ENCODE results near the gene FDXR.
"Not testable (repeated sequence)": the region's sequence is repeated elsewhere in the genome, so short reads cannot be mapped to it uniquely, and the experiment has no call there.

FDXR gene

GRCh38 chr17:74871356-74872076 lies 1.3 kb downstream of the FDXR start:
- intact Hi-C loops (cut with micrococcal nuclease), result loop anchor here (2.0 kb wide), 1 partner anchor 125 kb away; no protein-coding TSS in a partner anchor
- Mint-ChIP-seq H3K36me3 (ENCODE audit: low read depth) (no peaks in the 10 kb centered on the region), H3K27me3 (peaks cover 22% of the 10 kb centered on the region), H3K4me3 (peak overlapping the region; percentile 1), H3K9me3 (no peaks in the 10 kb centered on the region), H3K4me1 (ENCODE audit: low read depth) (peaks cover 26% of the 10 kb centered on the region), H3K27ac (peak overlapping the region; percentile 88)

GRCh38 chr17:74870512-74870911 lies 2.3 kb downstream of the FDXR start:
- Mint-ChIP-seq H3K4me3 (no peak overlapping the region), H3K36me3 (ENCODE audit: low read depth) (no peaks in the 10 kb centered on the region), H3K9me3 (no peaks in the 10 kb centered on the region), H3K27ac (no peak overlapping the region), H3K4me1 (ENCODE audit: low read depth) (peaks cover 26% of the 10 kb centered on the region), H3K27me3 (peaks cover 22% of the 10 kb centered on the region)
- intact Hi-C loops (cut with micrococcal nuclease), result no loop called here

- H3K9me3 Mint-ChIP-seq; H3K4me3 Mint-ChIP-seq; H3K36me3 Mint-ChIP-seq (ENCODE audit: low read depth); H3K27ac Mint-ChIP-seq; intact Hi-C loops (cut with micrococcal nuclease): not testable (repeated sequence)
- H3K4me1 Mint-ChIP-seq (ENCODE audit: low read depth), result peaks cover 28% of the 10 kb centered on the region
- peaks cover 22% of the 10 kb centered on the region for H3K27me3 Mint-ChIP-seq
Observed at GRCh38 chr17:74870028-74870427, 2.8 kb downstream of the FDXR start.

- Mint-ChIP-seq H3K4me1 (ENCODE audit: low read depth) (peaks cover 31% of the 10 kb centered on the region), H3K4me3 (no peak overlapping the region), H3K36me3 (ENCODE audit: low read depth) (no peaks in the 10 kb centered on the region), H3K27me3 (peaks cover 24% of the 10 kb centered on the region), H3K9me3 (no peaks in the 10 kb centered on the region), H3K27ac (no peak overlapping the region)
- intact Hi-C loops (cut with micrococcal nuclease), result loop anchor here (5.0 kb wide), 1 partner anchor 212 kb away; no protein-coding TSS in a partner anchor
Observed at GRCh38 chr17:74868908-74869255, 3.9 kb downstream of the FDXR start.

GRCh38 chr17:74868251-74868907 lies 4.4 kb downstream of the FDXR start:
- no peak overlapping the region for H3K4me3 Mint-ChIP-seq
- H3K27ac Mint-ChIP-seq, result no peak overlapping the region
- no peaks in the 10 kb centered on the region for H3K36me3 Mint-ChIP-seq (ENCODE audit: low read depth)
- H3K4me1 Mint-ChIP-seq (ENCODE audit: low read depth), result peaks cover 28% of the 10 kb centered on the region
- no peaks in the 10 kb centered on the region for H3K9me3 Mint-ChIP-seq
- H3K27me3 Mint-ChIP-seq, result peaks cover 28% of the 10 kb centered on the region
- intact Hi-C loops (cut with micrococcal nuclease), result loop anchor here (5.0 kb wide), 1 partner anchor 211 kb away; no protein-coding TSS in a partner anchor

- Mint-ChIP-seq H3K4me3 (no peak overlapping the region), H3K36me3 (ENCODE audit: low read depth) (no peaks in the 10 kb centered on the region), H3K4me1 (ENCODE audit: low read depth) (peaks cover 21% of the 10 kb centered on the region), H3K9me3 (no peaks in the 10 kb centered on the region), H3K27ac (no peak overlapping the region), H3K27me3 (peaks cover 37% of the 10 kb centered on the region)
- intact Hi-C loops (cut with micrococcal nuclease), result loop anchor here (5.0 kb wide), 1 partner anchor 209 kb away; no protein-coding TSS in a partner anchor
Observed at GRCh38 chr17:74866198-74866835, 6.5 kb downstream of the FDXR start.

GRCh38 chr17:74865504-74866197 lies 7.1 kb downstream of the FDXR start:
- no peaks in the 10 kb centered on the region for H3K36me3 Mint-ChIP-seq (ENCODE audit: low read depth)
- intact Hi-C loops (cut with micrococcal nuclease), result loop anchor here (1.0 to 5.0 kb wide), 3 partner anchors 74 to 208 kb away; no protein-coding TSS in a partner anchor
- H3K4me1 Mint-ChIP-seq (ENCODE audit: low read depth), result peaks cover 26% of the 10 kb centered on the region
- no peak overlapping the region for H3K4me3 Mint-ChIP-seq
- no peaks in the 10 kb centered on the region for H3K9me3 Mint-ChIP-seq
- H3K27ac Mint-ChIP-seq, result no peak overlapping the region
- peaks cover 43% of the 10 kb centered on the region for H3K27me3 Mint-ChIP-seq

- peaks cover 50% of the 10 kb centered on the region for H3K27me3 Mint-ChIP-seq
- intact Hi-C loops (cut with micrococcal nuclease), result loop anchor here (1.0 to 5.0 kb wide), 3 partner anchors 74 to 208 kb away; no protein-coding TSS in a partner anchor
- no peaks in the 10 kb centered on the region for H3K9me3 Mint-ChIP-seq
- peaks cover 33% of the 10 kb centered on the region for H3K4me1 Mint-ChIP-seq (ENCODE audit: low read depth)
- no peak overlapping the region for H3K4me3 Mint-ChIP-seq
- H3K27ac Mint-ChIP-seq, result no peak overlapping the region
- no peaks in the 10 kb centered on the region for H3K36me3 Mint-ChIP-seq (ENCODE audit: low read depth)
Observed at GRCh38 chr17:74864866-74865395, 7.9 kb downstream of the FDXR start.

- H3K4me1 Mint-ChIP-seq (ENCODE audit: low read depth), result peaks cover 33% of the 10 kb centered on the region
- peaks cover 51% of the 10 kb centered on the region for H3K27me3 Mint-ChIP-seq
- H3K9me3 Mint-ChIP-seq, result no peaks in the 10 kb centered on the region
- H3K27ac Mint-ChIP-seq, result no peak overlapping the region
- no peak overlapping the region for H3K4me3 Mint-ChIP-seq
- intact Hi-C loops (cut with micrococcal nuclease), result no loop called here
- H3K36me3 Mint-ChIP-seq (ENCODE audit: low read depth), result no peaks in the 10 kb centered on the region
Observed at GRCh38 chr17:74864297-74864865, 8.4 kb downstream of the FDXR start.

- no peak overlapping the region for H3K4me3 Mint-ChIP-seq
Observed at GRCh38 chr17:74863420-74864296, 9.1 kb downstream of the FDXR start.

GRCh38 chr17:74862919-74863318 lies 9.9 kb downstream of the FDXR start:
- Mint-ChIP-seq H3K4me3 (no peak overlapping the region), H3K9me3 (no peaks in the 10 kb centered on the region), H3K36me3 (ENCODE audit: low read depth) (no peaks in the 10 kb centered on the region), H3K27me3 (peaks cover 56% of the 10 kb centered on the region), H3K27ac (no peak overlapping the region), H3K4me1 (ENCODE audit: low read depth) (peaks cover 28% of the 10 kb centered on the region)
- intact Hi-C loops (cut with micrococcal nuclease), result no loop called here

More at GRCh38 chr17:74863420-74864296, 9.1 kb downstream of the FDXR start:
- peaks cover 53% of the 10 kb centered on the region for H3K27me3 Mint-ChIP-seq
- no peaks in the 10 kb centered on the region for H3K36me3 Mint-ChIP-seq (ENCODE audit: low read depth)
- no peak overlapping the region for H3K27ac Mint-ChIP-seq
- peaks cover 30% of the 10 kb centered on the region for H3K4me1 Mint-ChIP-seq (ENCODE audit: low read depth)
- intact Hi-C loops (cut with micrococcal nuclease), result no loop called here
- no peaks in the 10 kb centered on the region for H3K9me3 Mint-ChIP-seq

- intact Hi-C loops (cut with micrococcal nuclease), result no loop called here
- no peaks in the 10 kb centered on the region for H3K9me3 Mint-ChIP-seq
- no peak overlapping the region for H3K4me3 Mint-ChIP-seq
- H3K27me3 Mint-ChIP-seq, result peaks cover 62% of the 10 kb centered on the region
- no peaks in the 10 kb centered on the region for H3K36me3 Mint-ChIP-seq (ENCODE audit: low read depth)
- no peak overlapping the region for H3K27ac Mint-ChIP-seq
- H3K4me1 Mint-ChIP-seq (ENCODE audit: low read depth), result peaks cover 28% of the 10 kb centered on the region
Observed at GRCh38 chr17:74862108-74862901, 10.5 kb downstream of the FDXR start.
